Neural progenitor cell (in vitro differentiated cells): ENCODE data around the gene TFAP2E. TPM values are rescaled to one million over a fixed set of nuclear protein-coding genes. Genes with fewer than 3 reads are reported as not detected.

Experiments
- DNase-seq: peaks from one replicate; pipeline ENCODE4 v3.0.0-alpha.2; 2016; ENCODE audit warnings: low spot score
- H2AFZ ChIP-seq: fragments of 200-600 bp; sonication (generic); replicated peaks from 2 replicates; pipeline ENCODE4 v1.6.1; 2016; ENCODE audit warnings: antibody characterized with exemption
- H3F3A ChIP-seq: fragments of 200-600 bp; sonication (generic); 2 replicates; pipeline ENCODE4 v1.6.1; 2016; ENCODE audit warnings: antibody characterized with exemption, low read depth
- H3K27ac ChIP-seq: fragments of 200-600 bp; sonication (generic); 2 replicates; pipeline ENCODE4 v1.5.1; 2016; ENCODE audit warnings: mild to moderate bottlenecking
- H3K27me3 ChIP-seq: fragments of 200-600 bp; sonication (generic); 2 replicates; pipeline ENCODE4 v1.6.1; 2016; ENCODE audit warnings: mild to moderate bottlenecking, moderate library complexity
- H3K36me3 ChIP-seq: fragments of 200-600 bp; sonication (generic); 2 replicates; pipeline ENCODE4 v1.5.1; 2016
- H3K4me1 ChIP-seq: fragments of 200-600 bp; sonication (generic); 2 replicates; pipeline ENCODE4 v1.6.1; 2016; ENCODE audit warnings: mixed run types
- H3K4me2 ChIP-seq: fragments of 200-600 bp; sonication (generic); 2 replicates; pipeline ENCODE4 v1.6.1; 2016
- H3K4me3 ChIP-seq: fragments of 200-600 bp; sonication (generic); 2 replicates; pipeline ENCODE4 v1.5.1; 2016
- H3K79me2 ChIP-seq: fragments of 200-600 bp; sonication (generic); 2 replicates; pipeline ENCODE4 v1.6.1; 2016; ENCODE audit warnings: low read depth
- H3K9ac ChIP-seq: fragments of 200-600 bp; sonication (generic); 2 replicates; pipeline ENCODE4 v1.6.1; 2016
- H3K9me3 ChIP-seq: fragments of 200-600 bp; sonication (generic); 2 replicates; pipeline ENCODE4 v1.5.1; 2016; ENCODE audit warnings: low read depth
- H4K20me1 ChIP-seq: fragments of 200-600 bp; sonication (generic); 2 replicates; pipeline ENCODE4 v1.6.1; 2016; ENCODE audit warnings: low read depth
- H3K27ac Mint-ChIP-seq: 3 replicates; pipeline ENCODE4 v1.8.0; 2021; ENCODE audit warnings: mixed read lengths
- H3K27me3 Mint-ChIP-seq: 2 replicates; pipeline ENCODE4 v1.8.0; 2022; ENCODE audit warnings: low read depth, mild to moderate bottlenecking, inconsistent platforms, moderate library complexity, mixed read lengths; ENCODE audit not compliant: insufficient read depth
- H3K36me3 Mint-ChIP-seq: 3 replicates; pipeline ENCODE4 v1.8.0; 2021; ENCODE audit warnings: mixed read lengths
- H3K4me1 Mint-ChIP-seq: 3 replicates; pipeline ENCODE4 v1.8.0; 2021; ENCODE audit warnings: mixed read lengths
- H3K4me3 Mint-ChIP-seq: 3 replicates; pipeline ENCODE4 v1.8.0; 2021; ENCODE audit warnings: mild to moderate bottlenecking, moderate library complexity, mixed read lengths
- H3K9me3 Mint-ChIP-seq: 3 replicates; pipeline ENCODE4 v1.8.0; 2020; ENCODE audit warnings: mixed read lengths
- EZH2 ChIP-seq: fragments of 200-600 bp; sonication (generic); IDR thresholded peaks from 2 replicates; pipeline ENCODE4 v1.6.1; 2017; ENCODE audit warnings: antibody characterized with exemption, mild to moderate bottlenecking, moderate library complexity
- EZH2phosphoT487 ChIP-seq: fragments of 200-600 bp; sonication (generic); IDR thresholded peaks from 2 replicates; pipeline ENCODE4 v1.6.1; 2017; ENCODE audit warnings: antibody characterized with exemption
- total RNA-seq: library from RNA; depleted of rRNA; stranded (reverse); fragments of >200 nt; gene quantifications from 2 replicates; pipeline ENCODE4 v1.2.3, GENCODE V29; 2015; ENCODE audit warnings: low replicate concordance
- TF ChIP-seq, protein P1 (sequence below): fragments of 200-600 bp; sonication (generic); IDR thresholded peaks from 2 replicates; pipeline ENCODE4 v1.5.1; 2017; ENCODE audit warnings: antibody characterized with exemption, mild to moderate bottlenecking

TFAP2E gene
- total RNA-seq, 1 donor from 2014 or later = not detected

DNA sequence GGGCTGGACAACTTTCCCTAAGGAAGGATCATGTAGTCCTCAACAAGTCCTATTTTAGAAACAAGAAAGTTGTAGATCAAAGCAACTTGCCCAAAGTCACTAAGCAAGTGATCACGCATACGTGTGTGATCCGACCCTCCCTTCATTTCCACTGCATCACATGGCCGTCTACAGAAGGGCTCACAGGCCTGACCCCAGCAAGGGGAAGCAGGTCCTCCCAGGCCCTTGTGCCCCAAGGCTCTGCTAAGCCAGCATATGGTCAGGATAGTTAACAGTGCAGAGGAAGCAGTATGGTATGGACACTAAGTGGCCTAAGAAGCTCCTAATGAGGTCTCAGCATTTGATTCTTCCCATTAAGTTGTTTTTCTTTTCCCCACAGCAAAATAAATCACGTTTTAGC is 24.8 kb downstream of the TFAP2E start:
- no peaks in the 10 kb centered on the region for H3K9me3 ChIP-seq
- no peaks in the 10 kb centered on the region for H3K27me3 ChIP-seq
- no peak overlapping the region for H3K4me2 ChIP-seq
- Mint-ChIP-seq H3K36me3 (peaks cover 11% of the 10 kb centered on the region), H3K4me1 (no peaks in the 10 kb centered on the region), H3K27me3 (no peaks in the 10 kb centered on the region), H3K9me3 (no peaks in the 10 kb centered on the region), H3K27ac (no peak overlapping the region), H3K4me3 (no peak overlapping the region)
- DNase-seq = no peak
- H3K9ac ChIP-seq = no peak overlapping the region
- no peak overlapping the region for H3K4me3 ChIP-seq
- H3K79me2 ChIP-seq = no peaks in the 10 kb centered on the region
- peaks cover 3% of the 10 kb centered on the region for H4K20me1 ChIP-seq
- no peak overlapping the region for H3K27ac ChIP-seq
- no peaks in the 10 kb centered on the region for H3K36me3 ChIP-seq
- H3F3A ChIP-seq = no peaks in the 10 kb centered on the region
- TF ChIP-seq, protein P1, sequence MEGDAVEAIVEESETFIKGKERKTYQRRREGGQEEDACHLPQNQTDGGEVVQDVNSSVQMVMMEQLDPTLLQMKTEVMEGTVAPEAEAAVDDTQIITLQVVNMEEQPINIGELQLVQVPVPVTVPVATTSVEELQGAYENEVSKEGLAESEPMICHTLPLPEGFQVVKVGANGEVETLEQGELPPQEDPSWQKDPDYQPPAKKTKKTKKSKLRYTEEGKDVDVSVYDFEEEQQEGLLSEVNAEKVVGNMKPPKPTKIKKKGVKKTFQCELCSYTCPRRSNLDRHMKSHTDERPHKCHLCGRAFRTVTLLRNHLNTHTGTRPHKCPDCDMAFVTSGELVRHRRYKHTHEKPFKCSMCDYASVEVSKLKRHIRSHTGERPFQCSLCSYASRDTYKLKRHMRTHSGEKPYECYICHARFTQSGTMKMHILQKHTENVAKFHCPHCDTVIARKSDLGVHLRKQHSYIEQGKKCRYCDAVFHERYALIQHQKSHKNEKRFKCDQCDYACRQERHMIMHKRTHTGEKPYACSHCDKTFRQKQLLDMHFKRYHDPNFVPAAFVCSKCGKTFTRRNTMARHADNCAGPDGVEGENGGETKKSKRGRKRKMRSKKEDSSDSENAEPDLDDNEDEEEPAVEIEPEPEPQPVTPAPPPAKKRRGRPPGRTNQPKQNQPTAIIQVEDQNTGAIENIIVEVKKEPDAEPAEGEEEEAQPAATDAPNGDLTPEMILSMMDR = no peak
- TF ChIP-seq EZH2phosphoT487 = no peak
- no peak for TF ChIP-seq EZH2
- no peaks in the 10 kb centered on the region for H3K4me1 ChIP-seq
- H2AFZ ChIP-seq = no peak overlapping the region

DNA sequence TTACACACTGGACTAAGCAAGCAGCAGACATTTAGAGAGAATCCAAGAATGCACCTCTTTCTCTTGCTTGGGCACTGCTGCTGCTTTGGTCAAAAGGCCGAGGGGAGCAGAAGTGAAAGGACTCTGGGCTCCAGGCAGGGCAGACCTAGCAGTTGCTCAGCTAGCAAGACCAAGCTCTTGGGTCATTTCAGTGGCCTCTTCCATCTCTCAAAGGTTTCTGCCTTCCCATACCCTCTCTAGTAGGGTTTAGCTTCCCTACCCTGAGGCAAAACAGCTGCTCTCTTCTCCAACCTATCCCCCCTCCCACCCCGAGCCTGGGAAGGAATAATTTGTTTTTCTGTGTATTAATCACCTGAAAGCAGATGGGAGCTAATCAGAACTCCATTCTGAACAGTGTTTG is 25.8 kb downstream of the TFAP2E start:
- H3K9me3 Mint-ChIP-seq = no peaks in the 10 kb centered on the region

DNA sequence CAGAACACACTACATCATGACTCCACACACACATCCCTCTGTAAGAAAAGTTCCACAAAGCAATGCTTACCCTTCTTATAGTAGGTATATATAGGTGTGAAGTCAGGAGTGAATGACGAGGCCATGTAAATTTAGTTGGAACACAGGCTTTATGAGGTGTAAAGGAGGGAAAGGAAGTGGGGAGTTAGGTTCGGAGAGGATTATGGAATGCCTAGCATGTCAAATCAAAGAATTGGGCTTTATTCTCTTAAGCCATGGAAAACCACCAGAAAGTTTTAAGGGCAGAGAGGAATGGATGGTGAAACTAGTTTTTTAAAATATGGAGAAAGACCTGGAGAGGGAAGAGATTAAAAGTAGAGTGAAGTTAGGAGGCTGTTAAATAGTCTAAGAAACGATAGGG is 26.3 kb downstream of the TFAP2E start:
- H3K36me3 ChIP-seq = no peaks in the 10 kb centered on the region
- no peaks in the 10 kb centered on the region for H3K9me3 ChIP-seq
- no peaks in the 10 kb centered on the region for H3K4me1 ChIP-seq
- no peaks in the 10 kb centered on the region for H3F3A ChIP-seq
- no peaks in the 10 kb centered on the region for H3K4me1 Mint-ChIP-seq
- no peak overlapping the region for H3K4me2 ChIP-seq
- no peaks in the 10 kb centered on the region for H3K79me2 ChIP-seq
- H3K27me3 Mint-ChIP-seq = no peaks in the 10 kb centered on the region
- TF ChIP-seq EZH2phosphoT487 (no peak), EZH2 (no peak)
- TF ChIP-seq, protein P1 = no peak
- no peak overlapping the region for H3K27ac Mint-ChIP-seq
- H3K4me3 Mint-ChIP-seq = no peak overlapping the region
- peaks cover 23% of the 10 kb centered on the region for H3K36me3 Mint-ChIP-seq
- H2AFZ ChIP-seq = no peak overlapping the region
- DNase-seq = no peak
- H3K4me3 ChIP-seq = no peak overlapping the region
- no peak overlapping the region for H3K27ac ChIP-seq
- H3K9me3 Mint-ChIP-seq = no peaks in the 10 kb centered on the region
- no peak overlapping the region for H3K9ac ChIP-seq
- peaks cover 3% of the 10 kb centered on the region for H4K20me1 ChIP-seq
- no peaks in the 10 kb centered on the region for H3K27me3 ChIP-seq

More for the DNA sequence above, 25.8 kb downstream of the TFAP2E start:
- Histone ChIP-seq H3K27ac (no peak overlapping the region), H3K4me3 (no peak overlapping the region), H4K20me1 (peaks cover 3% of the 10 kb centered on the region), H3K4me2 (no peak overlapping the region), H3K79me2 (no peaks in the 10 kb centered on the region), H3K9ac (no peak overlapping the region), H3K27me3 (no peaks in the 10 kb centered on the region), H3K9me3 (no peaks in the 10 kb centered on the region), H3K4me1 (no peaks in the 10 kb centered on the region), H3K36me3 (no peaks in the 10 kb centered on the region), H3F3A (no peaks in the 10 kb centered on the region), H2AFZ (no peak overlapping the region)
- no peak overlapping the region for H3K4me3 Mint-ChIP-seq
- H3K27me3 Mint-ChIP-seq = no peaks in the 10 kb centered on the region
- TF ChIP-seq EZH2 (no peak), EZH2phosphoT487 (no peak)
- TF ChIP-seq, protein P1 = no peak
- DNase-seq = no peak
- no peaks in the 10 kb centered on the region for H3K4me1 Mint-ChIP-seq
- no peak overlapping the region for H3K27ac Mint-ChIP-seq
- peaks cover 19% of the 10 kb centered on the region for H3K36me3 Mint-ChIP-seq
